K562 (cell line): ENCODE results near the gene SLC1A3. TPM values are rescaled to one million over a fixed set of nuclear protein-coding genes. Genes with fewer than 3 reads are reported as not detected.

Experiments used
- CEBPB ChIP-seq: fragments of 450-650 bp; IDR thresholded peaks from 2 replicates; pipeline ENCODE4 v1.6.1; 2016; ENCODE audit warnings: missing genetic modification characterization, missing compliant biosample characterization
- CHAMP1 ChIP-seq: fragments of 450-650 bp; IDR thresholded peaks from 2 replicates; pipeline ENCODE4 v1.6.1; 2016; ENCODE audit warnings: mild to moderate bottlenecking
- HDAC8 ChIP-seq: fragments of 450-650 bp; IDR thresholded peaks from 2 replicates; pipeline ENCODE4 v1.6.1; 2016; ENCODE audit warnings: mild to moderate bottlenecking, missing genetic modification characterization, moderate library complexity, missing compliant biosample characterization
- KDM5B ChIP-seq: fragments of 200-600 bp; sonication (generic); IDR thresholded peaks from 2 replicates; pipeline ENCODE4 v1.6.1; 2012; ENCODE audit warnings: low read depth, mild to moderate bottlenecking, moderate library complexity, low read length, control low read depth, inconsistent platforms; ENCODE audit not compliant: insufficient replicate concordance
- MTF1 ChIP-seq: fragments of 250-450 bp; sonication (Bioruptor Pico); IDR thresholded peaks from 2 replicates; pipeline ENCODE4 v1.9.0; 2021; ENCODE audit warnings: moderate library complexity, mild to moderate bottlenecking, inconsistent platforms, borderline replicate concordance
- NFE2 ChIP-seq: IDR thresholded peaks from 2 replicates; pipeline ENCODE4 v1.6.1; 2014; ENCODE audit warnings: antibody characterized with exemption, low read depth
- NONO ChIP-seq, 2 experiments: fragments of 200-400 bp in 1 of 2; fragments of 450-650 bp in 1 of 2; formaldehyde crosslinking in 1 of 2; IDR thresholded peaks; 2 replicates each; pipeline ENCODE4 v1.6.1; 2017; ENCODE audit warnings: low read depth in 2 of 2, mild to moderate bottlenecking in 2 of 2, moderate library complexity in 2 of 2, low read length in 1 of 2
- NR4A1 ChIP-seq, 2 experiments: fragments of 250-450 bp in 1 of 2; fragments of 450-650 bp in 1 of 2; sonication (Bioruptor Pico) in 1 of 2; IDR thresholded peaks; 2 replicates each; pipeline versions ENCODE4 v1.4.0 to v1.6.1; 2016 to 2020; ENCODE audit warnings: mild to moderate bottlenecking in 2 of 2, missing compliant biosample characterization in 1 of 2, missing genetic modification characterization in 1 of 2, moderate library complexity in 1 of 2
- SNIP1 ChIP-seq: fragments of 450-650 bp; IDR thresholded peaks from 2 replicates; pipeline ENCODE4 v1.7.1; 2017; ENCODE audit warnings: low read depth, mild to moderate bottlenecking
- ZC3H8 ChIP-seq: fragments of 450-650 bp; IDR thresholded peaks from 2 replicates; pipeline ENCODE4 v1.6.1; 2017
- ZEB2 ChIP-seq: fragments of 450-650 bp; IDR thresholded peaks from 2 replicates; pipeline ENCODE4 v1.6.1; 2016
- ZNF263 ChIP-seq: sonication (generic); formaldehyde crosslinking; IDR thresholded peaks from 2 replicates; pipeline ENCODE4 v1.8.0; 2022; ENCODE audit warnings: mild to moderate bottlenecking, missing genetic modification reagents, borderline replicate concordance
- polyA plus RNA-seq, 8 experiments: library from polyadenylated mRNA; depleted of rRNA in 4 of 8; stranded (reverse) in 5 of 8; unstranded in 3 of 8; fragments of >200 nt; fragmentation: Nextera tagmentation in 2 of 8; fragmentation: Illumina TruSeq in 1 of 8; extraction: Ambion mirVana in 2 of 8; extraction: Trizol in 1 of 8; gene quantifications; 2 replicates each; pipeline versions ENCODE4 v1.2.1 to v1.2.3, GENCODE V29; 2011 to 2014; ENCODE audit warnings: inconsistent platforms in 1 of 8, missing spikeins in 1 of 8
- total RNA-seq, 7 experiments: library from RNA; depleted of rRNA in 6 of 7; stranded (reverse); fragments of >200 nt in 6 of 7; fragmentation: Illumina TruSeq in 2 of 7; extraction: Trizol in 2 of 7; gene quantifications; 2 replicates each; pipeline versions ENCODE4 v1.2.1 to v1.2.3, GENCODE V29; 2011 to 2021; ENCODE audit warnings: low replicate concordance in 1 of 7

Gene SLC1A3
- total and polyA plus RNA-seq, 9 of the 15 experiments (the other 6 are each of a cell fraction or from before 2014, with no cell fraction given): 0.13 TPM; not detected in 8

DNA sequence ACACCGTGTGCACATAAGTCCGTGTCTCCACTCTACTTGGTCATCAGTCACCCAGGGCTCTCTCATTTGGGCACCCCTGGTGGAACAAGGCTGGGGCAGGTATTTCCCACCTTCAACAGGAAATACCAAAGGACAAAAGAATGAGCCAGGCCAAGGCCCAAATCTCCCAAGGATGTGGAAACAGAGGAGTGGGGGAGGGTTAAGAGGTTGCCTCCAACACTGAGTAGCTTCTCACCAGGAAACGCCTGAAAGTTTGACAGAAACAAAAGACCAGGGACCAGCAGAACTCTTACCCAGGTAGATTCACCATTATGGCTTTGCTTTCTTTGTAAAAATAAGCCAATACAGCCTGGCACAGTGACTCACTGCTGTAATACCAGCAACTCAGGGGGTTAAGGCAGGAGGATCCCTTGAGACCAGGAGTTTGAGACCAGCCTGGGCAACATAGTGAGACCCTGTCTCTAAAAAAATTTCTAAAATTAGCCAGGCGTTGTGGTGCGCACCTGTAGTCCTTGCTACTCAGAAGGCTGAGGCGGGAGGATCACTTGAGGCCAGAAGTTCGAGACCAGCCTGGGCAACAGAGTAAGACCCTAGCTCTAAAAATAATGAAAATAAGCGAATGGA lies 12.7 kb downstream of the SLC1A3 start (continued):
- TF ChIP-seq NR4A1 (CRISPR knock-in tag; IDR thresholded peaks at IDR 0.05) (no peak), NR4A1 (tag; IDR thresholded peaks at IDR 0.05) (no peak), CHAMP1 (no peak), NONO (IDR thresholded peaks at IDR 0.05; ENCODE audit: low read depth in 2 of 2, low read length in 1 of 2) (no peak), CEBPB (tag) (no peak), ZEB2 (no peak), SNIP1 (no peak), ZC3H8 (no peak), KDM5B (no peak), MTF1 (no peak), ZNF263 (CRISPR knock-in tag) (no peak), NFE2 (no peak), HDAC8 (tag) (no peak)
- TF ChIP-seq, all 486 proteins: peak for 0
